A673 (cell line): ENCODE measurements around the gene ULK1.

Experiments used
- CTCF ChIP-seq: fragments of 300-800, 200-600 bp; sonication (generic); conservative IDR thresholded peaks from 2 replicates; pipeline ENCODE4 v1.5.1; 2017; ENCODE audit warnings: low read depth, mild to moderate bottlenecking, antibody characterized with exemption, low read length, moderate library complexity, mixed read lengths
- EZH2 ChIP-seq: fragments of 200-600 bp; sonication (generic); IDR thresholded peaks from 2 replicates; pipeline ENCODE4 v1.6.1; 2017; ENCODE audit warnings: borderline replicate concordance, low read depth, mild to moderate bottlenecking, mixed read lengths, antibody characterized with exemption, low read length; ENCODE audit not compliant: poor library complexity, severe bottlenecking

GRCh38 chr12:131938082-131938481 lies 43.7 kb downstream of the ULK1 start:
- TF ChIP-seq CTCF (no peak), EZH2 (no peak)
